ENCODE measurements around the gene CDK8.

Gene CDK8

DNA sequence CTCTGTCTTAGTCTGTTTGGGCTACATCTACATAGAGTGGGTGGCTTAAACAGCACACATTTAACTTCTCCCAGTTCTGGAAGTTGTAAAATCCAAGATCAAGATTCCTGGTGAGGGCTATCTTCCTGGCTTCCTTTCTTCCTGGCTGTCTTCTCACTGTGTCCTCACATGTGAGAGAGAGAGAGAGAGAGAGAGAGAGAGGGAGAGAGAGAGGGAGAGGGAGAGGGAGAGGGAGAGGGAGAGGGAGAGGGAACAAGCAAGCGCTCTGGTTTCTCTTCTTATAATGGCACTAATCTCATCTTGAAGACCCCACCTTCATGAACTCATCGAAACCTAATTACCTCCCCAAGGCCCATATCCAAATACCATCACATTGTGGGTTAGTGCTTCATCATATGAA is 69.2 kb downstream of the CDK8 start:
- no peak for DNase-seq

GRCh38 chr13:26323764-26324163 is 69.8 kb downstream of the CDK8 start:
- no peak for DNase-seq

DNA sequence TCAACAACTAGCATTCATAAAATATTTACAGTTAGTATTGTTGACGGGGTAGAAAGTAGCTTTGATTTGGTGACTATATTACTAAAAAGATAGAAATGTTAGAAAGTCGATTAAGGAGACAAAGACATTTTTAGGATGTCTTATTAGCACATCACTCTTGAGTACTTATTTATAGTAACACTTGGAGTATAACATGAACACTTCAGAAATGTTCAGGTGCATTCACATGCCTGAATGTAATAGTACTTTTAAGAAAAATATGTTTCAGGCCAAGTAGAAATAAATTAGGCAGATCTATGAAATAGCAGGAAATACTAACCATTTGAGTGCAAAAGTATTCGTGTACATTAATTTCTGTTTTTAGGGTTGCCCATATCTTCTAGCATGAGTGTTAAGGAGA is 70.4 kb downstream of the CDK8 start:
- no peak for DNase-seq

GRCh38 chr13:26324867-26325266 is 70.9 kb downstream of the CDK8 start:
- no peak for DNase-seq

DNA sequence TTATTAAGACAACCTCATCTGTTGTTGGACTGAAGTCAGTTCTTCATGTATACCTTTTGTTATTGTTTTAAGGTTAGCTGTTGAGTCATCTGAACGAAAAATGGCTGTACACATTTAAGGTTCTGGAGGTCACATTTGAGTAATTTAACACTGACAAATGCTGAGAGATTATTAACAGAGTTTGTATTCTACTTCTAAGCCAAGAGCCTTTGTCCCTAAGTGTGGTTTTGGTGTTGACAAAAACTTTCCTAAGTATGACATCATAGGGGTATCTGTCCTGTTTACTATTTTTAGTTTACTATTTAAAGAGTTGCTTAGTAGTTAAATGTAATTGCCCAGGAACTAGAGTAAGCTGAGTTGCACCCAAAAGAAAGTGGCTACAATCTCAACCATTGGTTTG is 71.9 kb downstream of the CDK8 start:
- no peak for DNase-seq

DNA sequence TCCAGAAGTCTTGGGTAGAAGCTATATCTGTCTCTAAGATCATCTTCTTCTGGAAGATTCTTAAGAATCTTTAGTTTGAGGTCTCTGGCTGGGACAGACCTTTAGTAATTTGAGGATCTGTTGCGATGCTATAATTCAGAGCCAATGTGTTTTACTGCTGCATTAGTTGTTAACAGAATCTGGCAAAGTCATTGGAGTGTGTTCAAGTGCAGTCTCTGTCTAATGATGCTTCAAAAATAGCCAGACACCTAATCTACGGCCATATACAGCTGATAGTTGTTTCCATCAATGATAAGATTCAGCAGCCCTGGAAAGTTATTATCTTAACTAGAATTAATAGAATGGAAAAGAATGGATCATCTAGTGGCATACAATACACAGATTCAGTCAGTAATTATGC is 72.6 kb downstream of the CDK8 start:
- DNase-seq = no peak

DNA sequence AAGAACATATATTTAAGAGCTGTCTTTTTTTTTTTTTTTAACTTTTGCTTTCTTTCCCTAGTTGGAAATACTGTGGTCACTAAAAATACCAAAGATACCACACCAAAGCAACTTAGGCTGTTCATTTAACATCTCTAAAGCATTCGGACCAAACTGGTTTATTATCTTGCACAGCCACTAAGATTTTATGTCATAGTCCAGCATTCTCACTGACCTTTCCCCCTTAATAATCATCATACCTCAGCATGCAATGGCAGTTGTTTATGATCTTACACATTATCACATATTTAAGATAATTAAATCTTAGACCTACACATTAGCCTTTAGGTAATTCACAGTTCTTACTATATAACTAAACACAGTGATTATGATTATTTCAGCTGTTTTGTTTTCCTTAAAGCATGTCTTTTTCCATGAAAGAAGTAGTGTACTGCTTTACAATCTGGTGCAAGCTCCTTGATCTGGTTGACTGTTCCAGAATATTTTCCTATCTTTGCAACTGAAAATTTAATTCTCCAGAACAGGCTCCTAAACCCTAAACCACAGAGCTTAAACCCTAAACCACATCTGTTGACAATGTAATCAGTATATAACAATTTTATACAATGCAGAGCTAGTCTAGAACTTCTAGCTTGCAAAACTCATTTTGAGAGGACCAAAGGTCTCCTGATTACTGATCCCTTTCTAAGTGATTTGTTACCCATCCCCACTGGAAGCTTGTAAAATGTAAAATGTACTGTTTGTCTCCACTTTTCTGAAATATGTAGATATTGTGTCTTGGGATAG is 74.2 kb downstream of the CDK8 start:
- no peak for DNase-seq

DNA sequence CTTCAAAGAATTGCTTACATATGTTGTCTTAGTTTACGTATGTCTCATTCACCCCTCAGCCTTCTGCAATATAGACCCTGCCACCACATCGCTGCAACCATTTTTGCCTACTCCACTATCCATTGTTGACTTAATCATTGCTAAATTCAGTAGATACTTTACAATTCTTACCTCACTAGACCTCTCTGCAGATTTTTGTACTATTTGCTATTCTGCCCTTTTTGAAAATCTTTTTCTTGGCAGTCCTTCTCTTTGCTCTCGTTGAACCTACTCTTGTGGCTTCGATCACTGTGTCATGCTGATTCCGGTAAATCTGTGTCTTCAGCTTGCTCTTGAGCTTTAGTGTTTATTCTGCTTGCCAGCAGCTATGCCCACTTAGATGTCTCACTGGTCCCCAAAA is 81.2 kb downstream of the CDK8 start:
- no peak for DNase-seq

DNA sequence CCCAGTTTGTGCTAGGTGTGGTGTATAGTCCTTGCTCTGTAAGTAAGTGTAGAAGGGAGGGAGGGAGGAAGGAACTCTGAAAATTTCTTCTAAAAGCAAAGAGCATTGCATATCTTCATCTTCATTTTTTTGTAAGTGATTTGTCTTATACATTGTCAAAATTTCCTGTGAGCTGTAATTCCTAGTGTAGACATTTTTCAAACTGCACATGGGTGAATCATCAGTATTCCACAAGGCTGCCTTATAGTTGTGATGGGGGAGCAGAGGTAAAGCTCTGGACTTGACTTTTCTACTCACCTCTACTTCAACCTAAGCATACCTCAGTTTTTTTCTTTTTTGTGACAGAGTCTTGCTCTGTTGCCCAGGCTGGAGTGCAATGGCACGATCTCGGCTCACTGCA is 86.9 kb downstream of the CDK8 start:
- no peak for DNase-seq

DNA sequence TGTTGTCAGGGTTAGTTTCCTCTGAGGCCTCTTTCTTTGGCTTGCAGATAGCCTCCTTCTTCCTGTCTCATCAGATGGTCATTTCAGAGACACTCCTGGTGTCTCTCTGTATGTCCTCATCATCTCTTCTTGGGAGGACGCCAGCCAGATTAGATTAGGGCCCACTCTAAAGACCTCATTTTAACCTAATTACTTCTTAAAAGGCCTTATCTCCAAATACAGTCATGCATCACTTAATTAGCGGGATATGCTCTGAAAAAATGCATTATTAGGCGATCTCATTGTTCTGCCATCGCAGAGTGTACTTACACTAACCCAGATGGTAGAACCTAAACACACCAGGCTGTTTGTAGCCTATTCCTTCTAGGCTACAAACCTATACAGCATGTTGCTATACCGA is 89.0 kb downstream of the CDK8 start:
- DNase-seq = no peak

DNA sequence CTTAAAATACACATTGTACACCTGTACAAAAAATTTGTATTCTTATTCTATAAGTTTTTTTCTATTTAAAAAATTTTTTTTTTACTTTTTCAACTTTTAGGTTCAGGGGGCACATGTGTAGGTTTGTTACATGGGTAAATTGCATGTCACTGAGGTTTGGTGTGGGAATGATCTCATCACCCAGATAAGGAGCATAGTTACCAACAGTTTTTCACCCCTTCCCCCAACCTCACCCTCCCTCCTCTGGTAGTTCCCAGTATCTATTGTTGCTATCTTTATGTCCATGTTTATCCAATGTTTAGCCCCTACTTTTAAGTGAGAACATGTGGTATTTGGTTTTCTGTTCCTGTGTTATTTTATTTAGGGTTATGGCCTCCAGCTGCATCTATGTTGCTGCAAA is 89.9 kb downstream of the CDK8 start:
- no peak for DNase-seq

DNA sequence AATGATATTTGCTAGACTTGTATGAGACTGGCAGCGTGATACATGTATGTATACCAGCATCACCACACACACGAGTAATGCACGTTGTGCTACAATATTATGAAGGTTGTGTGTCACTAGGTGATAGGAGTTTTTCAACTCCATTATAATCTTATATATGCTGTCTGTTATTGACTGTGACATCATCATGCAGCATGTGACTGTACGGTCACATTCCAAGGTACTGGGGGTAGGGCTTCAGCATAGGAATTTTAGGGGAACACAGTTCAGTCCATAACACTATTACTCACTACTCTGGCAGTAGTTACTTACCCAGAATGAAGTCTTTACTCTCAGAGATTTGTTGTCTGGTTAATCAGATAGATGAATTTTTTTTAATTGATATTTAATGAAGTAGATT is 91.1 kb downstream of the CDK8 start:
- no peak for DNase-seq

DNA sequence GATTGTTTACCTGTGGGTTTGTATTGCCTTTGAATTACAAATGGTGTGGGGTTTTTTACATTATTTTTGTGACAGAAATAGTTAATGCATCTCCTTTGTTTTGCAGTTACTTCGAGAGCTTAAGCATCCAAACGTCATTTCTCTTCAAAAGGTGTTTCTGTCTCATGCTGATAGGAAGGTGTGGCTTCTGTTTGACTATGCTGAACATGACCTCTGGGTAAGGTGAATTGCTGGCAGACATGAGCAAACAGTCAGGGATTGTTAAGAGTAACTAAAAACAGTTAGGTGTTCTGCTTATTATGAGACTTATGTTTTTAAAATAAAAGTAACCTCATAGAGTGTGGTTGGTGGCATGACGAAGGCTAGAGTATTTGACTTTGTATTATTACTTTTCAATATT is 95.0 kb downstream of the CDK8 start:
- DNase-seq = no peak

DNA sequence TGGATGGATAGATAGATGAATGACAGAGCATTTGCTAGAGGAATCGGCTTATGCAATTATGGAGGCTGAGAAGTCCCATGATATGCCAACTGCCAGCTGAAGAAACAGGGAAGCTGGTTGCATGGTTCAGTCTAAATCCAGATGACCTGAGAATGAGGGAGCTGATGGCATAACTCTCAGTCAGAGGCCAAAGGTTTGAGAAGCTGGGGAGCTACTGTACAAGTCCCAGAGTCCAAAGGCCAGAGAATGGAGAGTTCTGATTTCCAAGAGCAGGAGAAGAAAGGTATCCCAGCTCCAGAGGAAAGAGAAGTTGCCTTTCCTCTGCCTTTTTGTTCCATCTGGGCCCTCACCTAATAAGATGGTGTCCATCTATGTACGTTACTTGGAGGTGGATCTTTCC is 108.3 kb downstream of the CDK8 start:
- DNase-seq = no peak

GRCh38 chr13:26370553-26370952 is 116.6 kb downstream of the CDK8 start:
- no peak for DNase-seq

DNA sequence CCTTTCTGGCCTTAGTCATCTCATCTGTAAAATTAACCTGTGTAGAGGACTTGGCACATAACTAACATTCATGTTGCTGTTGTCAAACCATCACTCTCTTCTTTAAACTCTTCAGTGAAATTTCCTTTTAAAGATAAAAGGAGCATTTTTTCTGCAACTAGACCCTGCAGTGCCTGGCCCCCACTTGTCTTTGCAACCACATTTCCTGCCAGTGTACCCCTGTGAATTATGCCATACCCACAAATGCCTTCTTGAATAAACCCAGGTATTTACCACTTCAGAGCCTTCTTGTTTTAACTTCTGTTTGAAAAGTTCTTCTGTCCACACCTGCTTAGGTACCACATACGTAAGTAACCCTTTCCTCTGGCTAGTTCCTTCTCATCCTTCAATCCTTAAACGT is 118.8 kb downstream of the CDK8 start:
- no peak for DNase-seq

DNA sequence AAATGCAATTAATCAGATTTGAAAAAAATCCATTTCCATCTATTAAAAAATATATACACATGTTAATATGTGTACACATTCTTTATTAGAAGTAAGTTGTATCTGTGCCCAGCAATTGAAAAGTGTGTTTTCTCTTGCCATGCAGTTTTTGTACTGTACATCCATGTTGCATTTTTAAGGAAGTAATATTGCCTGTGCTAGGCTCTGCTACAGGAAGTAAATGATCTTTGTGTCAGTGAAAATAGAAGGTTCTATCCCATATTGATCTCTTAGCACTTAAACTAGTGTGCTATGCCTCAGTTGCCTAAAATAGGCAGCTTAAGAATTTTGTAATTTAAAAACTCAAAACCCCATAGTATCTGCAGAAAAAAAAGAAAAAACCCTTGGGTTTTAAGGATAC is 122.5 kb downstream of the CDK8 start:
- DNase-seq = no peak

DNA sequence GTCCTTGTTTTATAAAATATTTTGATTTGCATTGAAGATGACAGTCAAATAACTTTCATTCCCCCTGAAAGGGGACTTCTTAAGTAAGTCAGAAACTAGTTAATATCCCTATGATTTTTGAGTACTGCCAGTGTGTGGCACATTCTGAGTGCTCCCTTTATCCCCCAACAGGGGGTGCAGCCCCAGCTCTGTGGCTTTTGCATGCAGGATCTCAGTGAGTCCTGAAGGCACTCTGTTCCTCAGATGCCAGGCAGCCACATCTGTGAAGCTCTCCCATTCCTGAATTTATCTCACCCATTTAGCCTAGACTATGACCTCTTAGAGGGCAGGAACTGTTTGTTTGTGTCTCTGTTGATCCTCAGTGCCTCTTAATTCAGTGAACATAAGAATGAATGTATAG is 123.1 kb downstream of the CDK8 start:
- no peak for DNase-seq

DNA sequence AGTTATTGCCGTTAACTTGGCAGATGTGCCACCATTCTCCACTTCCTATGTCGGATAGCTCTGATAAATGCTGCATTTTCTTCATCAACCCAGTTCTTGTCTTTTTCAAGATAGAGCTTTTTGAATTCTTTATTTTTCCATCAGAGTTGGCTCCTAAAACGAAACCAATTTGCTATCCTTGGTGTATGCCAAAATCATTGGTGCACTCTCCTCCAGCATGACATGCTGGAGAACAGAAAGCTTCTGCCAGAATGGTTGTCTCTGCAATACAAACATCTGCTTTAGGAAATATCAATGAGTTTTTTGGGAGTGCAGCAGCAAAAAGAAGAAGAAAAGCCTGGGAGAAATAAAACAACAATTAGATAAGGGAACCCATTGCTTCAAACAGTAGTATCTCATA is 124.2 kb downstream of the CDK8 start:
- no peak for DNase-seq

GRCh38 chr13:26379831-26380230 is 125.9 kb downstream of the CDK8 start:
- DNase-seq = no peak

DNA sequence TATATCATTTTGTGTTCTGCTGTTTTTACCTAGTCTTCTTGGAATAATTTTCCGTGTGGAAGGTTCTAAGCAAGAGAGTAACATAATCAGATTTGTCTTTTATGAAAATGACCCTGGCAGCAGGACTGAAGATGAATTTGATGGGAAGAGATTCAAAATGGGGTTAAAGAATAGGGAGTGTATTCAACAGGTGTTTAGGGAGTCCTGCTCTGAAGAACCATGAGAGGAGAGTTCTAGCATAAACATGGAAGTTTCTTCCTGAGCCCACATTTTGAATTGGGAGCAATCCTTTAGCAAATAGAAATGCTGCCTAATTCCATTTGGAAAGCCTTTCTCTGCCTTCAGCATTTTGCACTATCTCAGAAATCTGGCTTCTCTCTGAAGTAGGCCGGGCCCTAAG is 127.0 kb downstream of the CDK8 start:
- no peak for DNase-seq

- no peak for DNase-seq
Observed at GRCh38 chr13:26382366-26382765, 128.4 kb downstream of the CDK8 start.

DNA sequence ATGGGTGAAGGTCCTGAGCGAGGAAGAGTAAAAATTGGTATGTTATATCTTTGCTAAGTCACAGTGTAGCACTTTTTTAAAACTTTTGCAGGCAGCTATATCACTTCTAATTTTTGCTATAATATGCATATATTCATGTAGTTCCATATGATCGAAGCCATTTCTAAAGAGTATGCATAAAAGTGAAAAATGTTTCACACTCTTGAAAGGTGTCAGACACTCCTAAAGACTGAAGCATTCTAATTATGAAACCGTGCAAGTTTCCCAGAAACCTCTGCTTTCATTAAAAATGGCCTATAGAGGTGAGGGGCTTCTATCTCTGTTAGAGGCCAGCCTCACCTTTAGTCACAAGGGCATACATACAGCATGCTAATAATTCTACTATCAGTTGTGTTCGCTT is 128.9 kb downstream of the CDK8 start:
- no peak for DNase-seq

DNA sequence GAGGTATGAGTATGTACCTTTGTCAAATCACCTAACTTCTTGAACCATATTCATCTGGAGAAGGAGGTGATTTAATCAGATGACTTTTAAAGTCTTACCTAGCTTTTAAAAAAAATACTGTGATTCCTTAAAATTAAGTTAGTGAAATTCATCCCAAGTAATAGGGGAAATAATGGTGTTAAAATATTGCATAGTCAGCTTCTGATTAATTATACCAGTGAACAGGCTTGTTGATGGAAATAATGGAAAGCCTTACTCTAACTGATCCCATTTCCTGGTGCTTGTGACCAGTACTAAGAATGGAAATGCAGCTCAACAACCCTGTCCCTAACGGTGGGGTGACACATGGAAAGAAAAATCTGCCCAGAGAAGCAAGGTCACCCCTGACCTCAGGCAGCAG is 130.7 kb downstream of the CDK8 start:
- DNase-seq = no peak

DNA sequence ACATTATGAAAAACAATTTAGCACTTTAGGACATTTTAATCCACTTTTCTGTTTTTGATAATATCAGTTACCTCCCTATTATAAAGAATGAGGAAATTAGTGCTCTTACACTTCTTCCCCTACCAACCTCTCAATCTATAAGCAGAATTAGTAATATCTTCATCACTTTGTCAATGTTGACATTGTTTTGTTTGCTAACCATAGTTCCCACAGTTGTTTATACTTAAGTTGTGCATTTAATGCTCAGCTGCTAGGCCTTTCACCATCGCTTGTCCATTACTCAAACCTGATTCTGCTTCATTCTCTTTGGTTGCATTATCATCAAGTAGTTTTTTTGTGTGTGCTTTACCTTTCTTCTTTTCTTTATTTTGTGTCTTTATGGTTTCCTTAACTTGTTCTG is 132.1 kb downstream of the CDK8 start:
- DNase-seq = no peak

DNA sequence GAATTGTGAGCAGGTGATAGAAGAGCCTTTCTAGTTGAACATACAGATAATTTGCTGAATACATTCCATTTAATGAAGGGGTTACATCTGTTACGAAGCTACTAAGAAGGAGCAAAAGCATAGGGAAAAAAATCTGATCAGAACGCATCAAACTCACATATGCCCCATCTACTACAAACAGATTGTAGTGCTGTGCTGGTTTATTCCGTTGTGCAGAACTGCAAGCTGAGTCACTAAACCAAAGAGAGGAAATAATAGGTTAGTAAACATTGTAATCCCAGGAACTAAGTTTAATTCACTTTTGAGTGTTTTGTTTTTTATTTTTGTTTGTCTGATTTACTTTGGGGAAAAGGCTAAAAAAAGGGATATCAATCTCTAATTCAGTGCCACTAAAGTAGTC is 136.3 kb downstream of the CDK8 start:
- DNase-seq = no peak

All from activated CD4-positive, alpha-beta T cell treated with anti-CD3 and anti-CD28 coated beads, Interleukin-2, amount 50 U/mL, for 4 hours (primary cell).